LHCN-M2 (cell line): Measurements from ENCODE around the gene PRKCD. TPM values are rescaled to one million over a fixed set of nuclear protein-coding genes. Genes with fewer than 3 reads are reported as not detected.
A peak's percentile ranks its signal among the peaks of the same experiment; 100 is the strongest.

Experiments used
- DNase-seq: peaks from one replicate; pipeline ENCODE4 v3.0.0-alpha.2; 2012; ENCODE audit warnings: low read depth
- total RNA-seq: library from RNA; depleted of rRNA; stranded (reverse); fragments of >200 nt; gene quantifications from 2 replicates; pipeline ENCODE4 v1.2.3, GENCODE V29; 2014

The PRKCD gene
- total RNA-seq, 1 experiment from 2014 or later = 8.0 TPM

DNA sequence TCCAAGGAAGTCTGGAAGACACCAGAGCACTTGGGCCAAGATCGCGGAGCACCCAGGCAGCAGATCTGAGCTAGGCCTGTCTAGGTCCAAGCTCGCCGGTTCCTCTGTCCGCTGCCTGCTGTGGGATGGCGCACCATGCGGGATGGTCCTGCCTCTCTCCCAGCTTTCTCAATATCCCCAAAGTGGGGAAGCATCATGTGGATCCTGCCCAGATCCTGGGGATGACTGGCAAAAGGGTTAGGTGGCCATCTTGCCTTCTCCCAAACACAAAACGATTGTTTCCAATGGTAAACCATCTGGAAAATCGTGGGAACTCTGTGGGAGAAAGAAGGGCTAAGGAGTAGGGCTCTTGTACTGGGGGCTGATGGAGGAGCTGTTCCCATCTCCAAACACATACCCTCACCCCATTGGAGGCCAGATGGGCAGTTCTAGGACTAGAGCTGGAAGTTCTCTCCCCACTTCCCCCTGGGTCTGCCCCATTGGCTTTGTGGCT lies 8.9 kb downstream of the PRKCD start:
- no peak for DNase-seq

DNA sequence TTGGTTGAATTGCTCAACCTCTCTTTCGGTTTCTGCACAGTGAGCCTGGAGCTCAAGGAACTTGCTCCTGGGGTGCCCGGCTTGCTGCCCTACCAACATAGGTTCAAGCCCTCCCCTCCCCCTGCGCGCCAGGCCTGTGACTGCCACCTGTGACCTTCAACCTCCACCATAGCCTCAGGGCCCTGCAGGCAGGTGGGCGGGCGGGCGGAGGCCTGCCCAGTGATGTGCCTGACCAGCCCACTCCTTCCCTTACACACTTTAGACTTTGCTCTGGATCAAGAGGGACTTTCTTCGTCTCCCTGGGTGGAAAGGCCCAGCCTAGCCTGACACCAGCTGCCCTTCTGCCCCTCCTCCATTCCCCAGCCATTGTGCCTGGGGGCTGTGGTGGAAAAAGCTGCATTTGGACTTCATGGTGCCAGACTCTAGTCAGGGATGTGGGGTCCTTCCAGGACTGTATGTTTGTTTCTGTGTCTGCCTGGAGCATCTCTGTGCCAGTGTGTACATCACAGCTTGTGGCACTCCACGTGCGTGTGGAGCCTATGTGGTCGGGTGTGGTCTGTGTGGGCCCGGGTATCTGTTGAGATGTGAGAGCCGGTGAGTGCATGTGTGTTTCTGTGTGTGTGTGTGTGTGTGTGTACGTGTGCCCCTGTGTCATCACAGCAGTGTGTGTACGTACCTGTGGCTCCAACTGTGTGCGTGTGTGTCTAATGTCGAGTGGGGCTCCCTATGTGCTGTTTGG lies 9.5 kb downstream of the PRKCD start:
- no peak for DNase-seq

DNA sequence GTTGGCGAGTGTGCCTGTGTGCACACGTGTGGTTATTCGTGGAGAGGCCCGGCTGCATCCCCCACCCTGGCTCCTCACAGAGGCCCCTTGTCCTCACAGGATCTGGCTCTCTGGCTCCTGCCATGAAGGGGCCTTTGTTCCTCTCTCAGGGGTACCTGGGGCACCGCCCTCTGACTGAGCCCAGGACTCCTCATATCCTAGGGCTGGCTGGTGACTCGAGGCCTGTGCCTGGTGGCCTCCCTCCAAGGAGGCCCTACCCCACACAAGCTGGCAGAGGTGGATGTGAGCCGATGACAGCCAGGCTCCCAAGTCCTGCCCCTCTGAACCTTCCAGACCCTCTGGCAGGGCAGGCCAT lies 10.0 kb downstream of the PRKCD start:
- DNase-seq = no peak

- DNase-seq = no peak
Measured at GRCh38 chr3:53171827-53172505, 11.0 kb downstream of the PRKCD start.

GRCh38 chr3:53173107-53173506 lies 12.1 kb downstream of the PRKCD start:
- DNase-seq = no peak

DNA sequence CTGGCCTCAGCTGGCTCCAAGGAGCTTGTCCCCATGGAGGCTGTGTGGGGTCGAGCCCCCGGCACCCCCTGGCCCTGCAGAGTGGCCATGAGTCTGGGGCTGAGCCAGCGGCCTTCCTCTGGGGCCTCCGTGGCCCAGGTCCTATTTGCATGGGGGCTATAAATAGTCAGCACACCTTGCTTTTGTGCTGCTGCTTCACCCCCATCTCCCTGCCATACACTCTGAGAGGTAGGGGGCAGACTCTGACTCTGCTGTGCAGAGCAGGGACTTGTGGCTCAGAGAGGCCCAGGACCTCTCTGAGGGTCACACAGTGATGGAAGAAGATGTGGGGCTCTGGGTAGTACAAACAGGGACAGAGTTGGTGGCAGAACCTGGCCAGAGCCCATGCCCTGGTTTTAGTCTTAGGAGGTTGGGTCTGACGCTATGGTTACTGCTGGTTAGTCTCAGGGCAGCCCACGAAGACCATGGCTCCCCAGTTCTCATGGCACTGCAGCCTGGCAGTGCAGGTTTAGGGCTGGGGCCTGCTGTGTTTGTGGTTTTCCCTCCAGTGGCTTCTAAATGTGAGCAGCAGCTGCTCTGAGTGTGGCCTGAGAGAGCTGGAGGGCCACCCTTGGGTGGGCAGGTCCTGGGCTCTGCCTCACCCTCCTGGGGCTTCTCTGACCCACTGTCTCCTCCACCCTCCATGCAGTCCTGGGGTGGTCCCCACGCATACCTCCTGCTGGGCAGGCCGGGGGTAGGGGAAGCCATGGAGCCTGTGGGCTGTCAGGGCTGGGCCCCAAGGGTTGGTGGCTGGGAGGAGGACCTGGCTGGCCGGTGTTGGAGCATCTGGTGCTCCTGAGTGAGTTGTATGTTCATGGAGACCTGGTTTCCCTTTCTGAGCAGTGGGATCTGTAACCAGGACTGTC lies 13.6 kb downstream of the PRKCD start:
- no peak for DNase-seq

- peak; percentile 37 for DNase-seq
Measured at GRCh38 chr3:53175613-53176540, 14.9 kb downstream of the PRKCD start.

DNA sequence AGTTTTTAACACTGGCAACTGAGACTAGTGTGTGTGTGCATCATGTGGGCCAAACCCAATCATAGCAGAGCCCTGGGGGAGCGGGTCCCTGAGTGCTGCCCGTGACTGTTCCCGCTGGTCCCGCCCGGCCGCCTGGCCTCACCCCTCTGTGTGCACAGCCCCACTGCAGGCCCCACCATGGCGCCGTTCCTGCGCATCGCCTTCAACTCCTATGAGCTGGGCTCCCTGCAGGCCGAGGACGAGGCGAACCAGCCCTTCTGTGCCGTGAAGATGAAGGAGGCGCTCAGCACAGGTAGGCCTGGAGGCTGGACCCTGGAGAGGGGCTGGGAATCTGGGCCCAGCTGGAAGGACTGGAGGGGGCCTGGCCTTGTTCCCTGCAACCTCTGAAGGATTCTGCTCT lies 17.2 kb downstream of the PRKCD start:
- DNase-seq = no peak

DNA sequence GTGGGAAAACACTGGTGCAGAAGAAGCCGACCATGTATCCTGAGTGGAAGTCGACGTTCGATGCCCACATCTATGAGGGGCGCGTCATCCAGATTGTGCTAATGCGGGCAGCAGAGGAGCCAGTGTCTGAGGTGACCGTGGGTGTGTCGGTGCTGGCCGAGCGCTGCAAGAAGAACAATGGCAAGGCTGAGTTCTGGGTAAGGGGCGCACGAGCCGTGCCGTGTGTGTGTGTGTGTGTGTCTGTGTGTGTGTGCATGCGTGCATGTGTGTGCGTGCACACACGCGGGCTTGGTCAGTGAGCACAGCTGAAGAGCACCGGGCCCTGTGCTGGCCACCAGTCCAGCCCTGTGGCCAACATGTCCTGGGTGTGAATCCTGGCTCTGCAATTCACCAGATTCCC lies 18.6 kb downstream of the PRKCD start:
- no peak for DNase-seq

DNA sequence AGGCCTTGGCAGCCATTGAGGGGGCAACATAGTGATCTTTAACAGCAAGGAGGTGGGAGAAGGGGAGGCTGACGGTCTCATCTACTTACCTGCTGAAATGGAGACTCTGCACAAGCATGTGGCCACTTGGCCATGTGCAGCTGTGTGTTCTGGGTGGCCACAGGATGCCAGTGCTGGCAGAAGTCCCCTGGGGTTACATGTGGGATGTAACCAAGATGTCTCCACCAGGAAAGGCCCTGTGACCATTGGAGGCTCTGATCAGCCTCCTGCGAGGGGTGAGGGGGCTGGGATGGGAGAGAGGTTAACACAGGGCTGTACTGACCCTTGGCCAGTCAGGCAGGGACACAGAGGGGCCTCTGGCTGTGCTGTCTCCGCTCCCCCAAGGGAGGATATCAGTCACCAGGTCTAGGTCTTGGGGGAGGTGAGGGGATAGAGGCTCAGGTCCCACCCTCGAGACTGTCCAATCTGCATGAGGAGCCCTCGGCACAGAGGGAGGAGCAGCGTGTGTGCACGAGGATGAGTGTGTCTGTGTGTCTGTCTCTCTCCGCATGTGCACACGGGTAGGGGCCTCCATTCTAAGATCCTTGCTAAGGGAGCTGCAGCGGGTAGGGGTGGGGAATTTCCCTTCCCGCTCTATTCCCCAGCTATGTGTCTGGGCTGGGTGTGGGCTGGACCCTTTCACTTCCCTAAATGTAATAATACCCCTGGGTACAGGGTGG lies 19.5 kb downstream of the PRKCD start:
- DNase-seq = no peak

- no peak for DNase-seq
Measured at GRCh38 chr3:53181024-53181371, 20.0 kb downstream of the PRKCD start.

GRCh38 chr3:53181528-53181927 lies 20.5 kb downstream of the PRKCD start:
- no peak for DNase-seq

DNA sequence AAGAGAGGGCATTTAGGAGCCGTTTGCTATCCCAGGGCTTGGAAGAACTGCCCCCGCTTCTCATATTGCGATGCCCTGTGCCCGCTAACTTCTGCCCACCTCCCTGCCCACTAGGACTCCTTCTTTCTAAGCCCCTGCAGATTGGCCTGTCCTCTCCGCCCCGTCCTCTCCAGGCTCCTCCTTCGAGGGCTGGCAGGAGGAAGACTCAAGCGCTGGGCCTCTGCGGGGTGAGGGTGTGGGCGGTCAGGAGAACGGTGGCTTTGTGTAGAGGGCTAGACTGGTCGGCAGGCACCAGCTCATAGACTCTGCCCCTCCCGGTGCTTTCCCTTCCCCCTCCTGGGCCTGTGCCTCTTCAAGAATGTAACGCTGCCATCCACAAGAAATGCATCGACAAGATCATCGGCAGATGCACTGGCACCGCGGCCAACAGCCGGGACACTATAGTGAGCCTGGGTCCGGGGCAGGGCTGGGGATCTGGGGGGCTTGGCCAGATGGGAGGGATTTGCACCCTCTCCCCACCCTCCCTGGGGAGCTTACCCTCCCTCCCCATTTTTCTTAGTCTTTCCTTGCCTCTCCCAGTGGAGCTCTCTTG lies 21.9 kb downstream of the PRKCD start:
- DNase-seq = no peak

DNA sequence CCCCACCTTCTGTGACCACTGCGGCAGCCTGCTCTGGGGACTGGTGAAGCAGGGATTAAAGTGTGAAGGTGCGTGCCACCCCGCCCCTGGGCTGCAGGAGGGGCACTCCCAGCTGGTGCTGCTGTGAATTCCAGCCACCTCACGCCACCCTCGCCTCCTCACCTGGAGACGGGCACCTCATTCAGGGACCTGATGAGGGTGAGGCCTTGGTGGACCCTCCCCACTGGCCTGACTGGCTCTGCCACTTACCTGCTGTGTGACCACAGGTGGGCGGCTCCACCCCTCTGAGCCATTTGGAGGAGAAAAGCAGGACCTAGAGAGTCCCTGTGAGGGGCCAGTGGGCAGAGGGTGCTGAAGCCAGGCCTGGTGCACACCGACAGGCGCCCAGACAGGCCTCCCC lies 22.5 kb downstream of the PRKCD start:
- no peak for DNase-seq

- DNase-seq = no peak
Measured at GRCh38 chr3:53184701-53185100, 23.7 kb downstream of the PRKCD start.

GRCh38 chr3:53185761-53186465 lies 24.9 kb downstream of the PRKCD start:
- DNase-seq = no peak

GRCh38 chr3:53186726-53187125 lies 25.7 kb downstream of the PRKCD start:
- no peak for DNase-seq

DNA sequence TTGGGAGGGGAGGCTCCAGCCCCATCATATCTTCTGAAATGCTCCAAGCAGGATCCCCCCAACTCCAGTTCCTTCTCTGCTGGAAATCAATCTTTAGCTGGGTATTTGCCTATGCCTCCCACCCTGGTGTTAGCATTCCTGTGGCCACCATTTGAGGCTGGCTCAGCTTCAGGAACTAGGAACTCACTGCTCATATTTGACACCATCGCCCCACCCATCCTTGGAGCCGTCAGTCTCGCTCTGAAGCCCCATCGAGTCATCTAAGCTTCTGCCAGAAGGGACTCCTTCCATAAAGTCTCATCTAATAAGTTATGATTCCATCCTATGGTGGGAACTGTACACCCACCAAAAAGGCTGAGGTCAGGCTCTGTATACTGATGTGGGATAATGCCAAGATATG lies 26.4 kb downstream of the PRKCD start:
- DNase-seq = no peak

DNA sequence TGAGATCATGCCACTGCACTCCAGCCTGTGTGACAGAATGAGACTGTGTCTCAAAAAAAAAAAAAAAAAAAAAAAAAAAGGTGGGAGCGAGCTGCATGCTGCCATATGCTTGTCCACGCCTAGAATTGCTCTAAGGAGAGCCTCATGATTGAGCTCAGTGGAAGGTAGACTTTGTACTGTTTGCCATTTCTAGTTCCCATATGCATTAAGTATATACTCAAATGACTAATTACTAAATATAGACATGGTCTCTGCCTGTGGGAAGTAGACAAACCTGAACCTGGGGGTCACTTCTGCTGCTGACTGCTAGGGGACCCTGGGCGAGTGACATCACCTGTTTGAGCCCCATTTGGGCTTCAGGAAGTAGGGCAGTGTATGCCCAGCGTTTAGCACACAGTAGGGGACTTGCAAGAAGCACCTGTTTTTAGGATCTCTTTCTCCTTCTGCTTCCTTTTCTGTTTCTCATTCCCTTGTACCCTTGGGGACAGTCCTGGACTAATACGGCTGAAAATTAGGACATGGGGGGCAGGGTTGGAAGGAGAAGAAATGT lies 27.2 kb downstream of the PRKCD start:
- no peak for DNase-seq
